BLaER1 treated with 17β-estradiol and CSF1 and Interleukin-3, amounts not matched to agents 10 nM and 100 nM (cell line): ENCODE results near the gene RASGRF1.

Experiments used
- H3K27ac ChIP-seq, 11 experiments: shearing (Covaris generic); formaldehyde crosslinking; 2 replicates each; pipeline ENCODE4 v1.8.1; 2022
- H3K27me3 ChIP-seq, 11 experiments: shearing (Covaris generic); formaldehyde crosslinking; 2 replicates each; pipeline ENCODE4 v1.8.1; 2022
- H3K36me3 ChIP-seq, 11 experiments: shearing (Covaris generic); formaldehyde crosslinking; 2 replicates each; pipeline ENCODE4 v1.8.1; 2022
- H3K4me1 ChIP-seq, 10 experiments: shearing (Covaris generic); formaldehyde crosslinking; 2 replicates each; pipeline ENCODE4 v1.8.1; 2022
- H3K4me2 ChIP-seq, 11 experiments: shearing (Covaris generic); formaldehyde crosslinking; 2 replicates each; pipeline ENCODE4 v1.8.1; 2022
- H3K4me3 ChIP-seq, 10 experiments: shearing (Covaris generic); formaldehyde crosslinking; 2 replicates each; pipeline ENCODE4 v1.8.1; 2022
- H3K9ac ChIP-seq, 11 experiments: shearing (Covaris generic); formaldehyde crosslinking; 2 replicates each; pipeline ENCODE4 v1.8.1; 2022
- H3K9me3 ChIP-seq, 11 experiments: shearing (Covaris generic); formaldehyde crosslinking; replicated peaks in 1 of 11; 2 replicates each; pipeline ENCODE4 v1.8.1; 2022
- H4K20me1 ChIP-seq, 11 experiments: shearing (Covaris generic); formaldehyde crosslinking; 2 replicates each; pipeline ENCODE4 v1.8.1; 2022
- Cebpa-rat ChIP-seq, 11 experiments: shearing (Covaris generic); IDR thresholded peaks; 2 replicates each; pipeline ENCODE4 v1.8.1; 2022

Gene RASGRF1

GRCh38 chr15:79066391-79067071 is 24.0 kb downstream of the RASGRF1 start:
- Histone ChIP-seq H3K9me3 (no peaks in the 10 kb centered on the region), H3K27ac (no peak overlapping the region; a peak in 1 of 22 replicates), H3K4me1 (peaks cover 0 to 22% (median 9%) of the 10 kb centered on the region in 10 experiments; a peak in 13 of 20 replicates), H4K20me1 (no peaks in the 10 kb centered on the region), H3K27me3 (no peaks in the 10 kb centered on the region), H3K36me3 (no peaks in the 10 kb centered on the region), H3K4me3 (no peak overlapping the region), H3K9ac (no peak overlapping the region), H3K4me2 (peak overlapping the region in 4 of 11 experiments; percentile 11 to 71 (median 28); a peak in 6 of 22 replicates)
- no peak for TF ChIP-seq Cebpa-rat (IDR thresholded peaks at IDR 0.05)

DNA sequence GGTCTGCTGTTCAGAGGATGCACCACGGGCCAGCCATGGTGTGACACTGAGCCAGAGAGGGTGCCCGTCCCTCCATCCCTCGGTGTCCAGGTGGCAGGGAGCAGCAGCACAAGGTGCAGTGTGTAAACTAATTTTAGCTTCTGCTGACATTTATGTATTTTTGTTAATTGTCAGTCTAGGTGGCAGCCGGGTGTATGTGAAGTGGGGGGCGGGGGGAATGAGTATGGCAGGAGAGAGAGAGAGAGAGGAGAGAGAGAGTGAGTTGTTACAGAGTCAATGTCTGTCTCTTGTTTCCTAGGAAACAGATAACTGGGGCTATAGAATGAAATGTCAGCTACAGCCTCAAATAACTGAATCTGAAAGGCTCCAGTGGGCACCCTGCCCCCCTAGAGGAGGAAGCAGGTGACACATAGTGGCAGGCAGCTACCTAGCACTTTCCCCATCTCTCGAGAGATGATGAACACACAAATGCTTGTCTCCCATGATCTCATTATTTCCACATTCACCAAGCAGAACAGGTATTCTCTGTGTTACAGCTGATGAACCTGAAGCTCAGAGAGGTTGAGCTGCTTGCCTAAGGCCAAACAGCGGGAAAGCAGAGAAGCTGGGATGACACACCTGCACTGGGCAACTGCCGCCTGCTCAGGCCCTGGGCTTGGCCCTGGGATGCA is 24.7 kb downstream of the RASGRF1 start:
- no peak overlapping the region for H3K4me3 ChIP-seq
- H3K27me3 ChIP-seq = no peaks in the 10 kb centered on the region
- H4K20me1 ChIP-seq = no peaks in the 10 kb centered on the region
- no peak for TF ChIP-seq Cebpa-rat (IDR thresholded peaks at IDR 0.05)
- H3K36me3 ChIP-seq = no peaks in the 10 kb centered on the region
- no peak overlapping the region for H3K27ac ChIP-seq
- H3K9me3 ChIP-seq = no peaks in the 10 kb centered on the region
- peak overlapping the region in 6 of 11 experiments; percentile 11 to 71 (median 20); a peak in 7 of 22 replicates for H3K4me2 ChIP-seq
- H3K9ac ChIP-seq = no peak overlapping the region
- peaks cover 0 to 22% (median 8%) of the 10 kb centered on the region in 10 experiments; a peak in 13 of 20 replicates for H3K4me1 ChIP-seq

DNA sequence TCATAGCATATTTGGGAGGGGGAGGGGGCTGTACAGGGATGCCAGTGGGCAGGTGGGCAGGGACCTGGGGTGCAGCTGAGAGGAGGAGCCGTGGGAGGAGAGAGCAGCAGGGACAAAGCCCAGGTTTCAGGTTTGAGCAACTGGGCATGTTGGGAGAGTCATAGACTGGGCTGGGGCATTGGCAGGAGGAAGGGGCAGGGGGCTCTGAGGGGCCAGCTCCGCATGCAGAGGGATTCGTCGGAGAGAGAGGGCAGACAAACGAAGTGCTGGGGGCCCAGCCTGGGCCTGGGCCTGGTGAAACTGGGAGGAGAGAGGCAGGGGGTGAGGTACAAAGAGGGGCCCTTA is 25.2 kb downstream of the RASGRF1 start:
- Histone ChIP-seq H3K4me2 (peak overlapping the region in 3 of 11 experiments; percentile 11 to 32 (median 15); a peak in 4 of 22 replicates), H4K20me1 (no peaks in the 10 kb centered on the region), H3K27me3 (no peaks in the 10 kb centered on the region), H3K36me3 (no peaks in the 10 kb centered on the region), H3K9me3 (no peaks in the 10 kb centered on the region), H3K9ac (no peak overlapping the region), H3K27ac (no peak overlapping the region), H3K4me3 (no peak overlapping the region), H3K4me1 (peaks cover 0 to 22% (median 8%) of the 10 kb centered on the region in 10 experiments; a peak in 13 of 20 replicates)
- TF ChIP-seq Cebpa-rat (IDR thresholded peaks at IDR 0.05) = no peak

- Histone ChIP-seq H3K27ac (no peak overlapping the region), H3K27me3 (no peaks in the 10 kb centered on the region), H3K4me2 (no peak overlapping the region), H3K9ac (no peak overlapping the region), H3K36me3 (no peaks in the 10 kb centered on the region), H3K4me1 (peaks cover 0 to 22% (median 8%) of the 10 kb centered on the region in 10 experiments; a peak in 13 of 20 replicates), H3K9me3 (no peaks in the 10 kb centered on the region), H4K20me1 (no peaks in the 10 kb centered on the region), H3K4me3 (no peak overlapping the region)
- TF ChIP-seq Cebpa-rat (IDR thresholded peaks at IDR 0.05) = no peak
Observed at GRCh38 chr15:79064496-79064895, 26.1 kb downstream of the RASGRF1 start.

DNA sequence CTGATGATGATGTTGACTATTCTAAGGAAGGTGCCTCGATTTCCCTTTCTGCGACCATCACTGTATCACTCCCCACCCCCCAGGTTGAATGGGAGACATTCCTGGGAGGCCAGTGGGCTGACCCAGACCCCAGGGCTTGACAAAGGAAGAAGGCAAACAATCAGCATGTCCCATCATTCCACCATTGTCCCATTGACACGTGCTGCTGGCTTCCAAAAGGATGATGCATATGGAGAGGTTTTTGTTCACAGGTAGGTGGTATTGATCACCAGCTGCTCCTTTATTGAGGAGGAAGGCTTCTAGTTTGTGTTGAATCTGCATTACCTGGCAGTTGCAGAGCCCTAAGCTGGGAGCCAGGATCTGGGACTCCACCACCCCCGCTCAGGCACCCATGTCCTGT is 30.4 kb downstream of the RASGRF1 start:
- H3K4me2 ChIP-seq = no peak overlapping the region
- no peak overlapping the region for H3K9ac ChIP-seq
- H3K36me3 ChIP-seq = no peaks in the 10 kb centered on the region
- H3K27ac ChIP-seq = no peak overlapping the region
- no peaks in the 10 kb centered on the region for H3K27me3 ChIP-seq
- no peak overlapping the region for H3K4me3 ChIP-seq
- H3K4me1 ChIP-seq = 0 out of 20 replicates have a peak, but pooled peaks cover 0 to under 1% (median 0%) of the 10 kb centered on the region in 10 experiments
- H4K20me1 ChIP-seq = no peaks in the 10 kb centered on the region
- H3K9me3 ChIP-seq = no peaks in the 10 kb centered on the region; a peak in 1 of 22 replicates
- TF ChIP-seq Cebpa-rat (IDR thresholded peaks at IDR 0.05) = no peak

DNA sequence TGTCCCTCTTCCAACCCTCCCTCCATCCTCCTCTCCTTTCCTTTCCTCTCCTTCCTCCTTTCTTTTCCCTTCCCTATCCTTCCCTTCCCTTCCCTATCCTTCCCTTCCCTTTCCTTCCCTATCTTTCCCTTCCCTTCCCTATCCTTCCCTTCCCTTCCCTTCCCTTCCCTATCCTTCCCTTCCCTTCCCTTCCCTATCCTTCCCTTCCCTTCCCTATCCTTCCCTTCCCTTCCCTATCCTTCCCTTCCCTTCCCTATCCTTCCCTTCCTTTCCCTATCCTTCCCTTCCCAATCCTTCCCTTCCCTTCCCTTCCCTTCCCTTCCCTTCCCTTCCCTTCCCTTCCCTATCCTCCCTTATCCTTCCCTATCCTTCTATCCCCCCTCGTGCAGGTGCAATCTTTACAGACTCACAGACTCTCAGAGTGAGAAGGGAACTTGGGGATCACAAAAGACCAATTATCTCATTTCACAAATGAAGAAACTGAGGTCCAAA is 31.5 kb downstream of the RASGRF1 start:
- Histone ChIP-seq H3K27me3 (no peaks in the 10 kb centered on the region), H3K4me2 (no peak overlapping the region), H3K9me3 (peaks cover 0 to 4% (median 0%) of the 10 kb centered on the region in 11 experiments; a peak in 2 of 22 replicates)

DNA sequence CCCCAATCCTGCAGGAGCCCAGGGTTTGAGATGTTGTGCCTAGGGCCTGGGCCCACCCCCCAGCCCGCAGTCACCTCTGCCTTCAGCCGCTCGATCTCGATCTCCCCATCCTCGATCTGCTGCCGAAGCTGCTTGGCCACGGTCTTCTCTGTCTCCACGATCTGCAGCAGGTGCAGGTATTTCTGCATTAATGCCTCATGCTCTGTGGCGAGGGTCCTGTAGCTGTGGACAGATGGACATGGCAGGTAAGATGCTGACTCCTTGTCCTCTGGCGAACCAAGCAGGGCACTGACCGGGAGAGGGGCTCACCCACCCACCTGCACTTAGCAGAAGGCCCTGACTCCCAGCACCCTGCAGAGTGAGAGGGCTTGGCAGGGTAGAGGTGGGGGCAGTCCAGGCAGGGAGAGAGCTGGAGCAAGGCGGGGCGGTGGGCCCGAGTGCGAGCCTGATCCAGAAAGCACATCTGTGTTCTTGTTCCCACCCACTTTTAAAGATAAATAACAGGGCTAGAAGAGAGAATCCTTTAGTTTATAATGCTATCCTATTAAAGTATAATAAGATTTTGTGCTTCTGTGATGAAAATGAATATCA is 32.2 kb downstream of the RASGRF1 start:
- H3K4me1 ChIP-seq = no peaks in the 10 kb centered on the region
- H3K4me2 ChIP-seq = no peak overlapping the region
- no peak for TF ChIP-seq Cebpa-rat (IDR thresholded peaks at IDR 0.05)
- H3K4me3 ChIP-seq = no peak overlapping the region
- no peaks in the 10 kb centered on the region for H4K20me1 ChIP-seq
- H3K27ac ChIP-seq = no peak overlapping the region
- peaks cover 0 to 4% (median 0%) of the 10 kb centered on the region in 11 experiments; a peak in 2 of 22 replicates for H3K9me3 ChIP-seq
- no peak overlapping the region for H3K9ac ChIP-seq
- H3K36me3 ChIP-seq = no peaks in the 10 kb centered on the region
- H3K27me3 ChIP-seq = no peaks in the 10 kb centered on the region

More for the DNA sequence above, 31.5 kb downstream of the RASGRF1 start:
- Histone ChIP-seq H3K4me3 (no peak overlapping the region), H3K4me1 (no peaks in the 10 kb centered on the region), H3K27ac (no peak overlapping the region), H4K20me1 (no peaks in the 10 kb centered on the region), H3K36me3 (no peaks in the 10 kb centered on the region), H3K9ac (no peak overlapping the region)
- no peak for TF ChIP-seq Cebpa-rat (IDR thresholded peaks at IDR 0.05)

- Histone ChIP-seq H3K4me3 (no peak overlapping the region), H4K20me1 (no peaks in the 10 kb centered on the region), H3K4me2 (no peak overlapping the region), H3K9me3 (peaks cover 0 to 4% (median 0%) of the 10 kb centered on the region in 11 experiments; a peak in 2 of 22 replicates), H3K36me3 (no peaks in the 10 kb centered on the region), H3K27me3 (peaks cover 0 to under 1% (median 0%) of the 10 kb centered on the region in 11 experiments; a peak in 1 of 22 replicates), H3K9ac (no peak overlapping the region), H3K4me1 (peaks cover 0 to 9% (median 7%) of the 10 kb centered on the region in 10 experiments; a peak in 15 of 20 replicates), H3K27ac (no peak overlapping the region)
- no peak for TF ChIP-seq Cebpa-rat (IDR thresholded peaks at IDR 0.05)
Observed at GRCh38 chr15:79057050-79057449, 33.5 kb downstream of the RASGRF1 start.

GRCh38 chr15:79054350-79054749 is 36.2 kb downstream of the RASGRF1 start:
- Histone ChIP-seq H4K20me1 (no peaks in the 10 kb centered on the region; a peak in 1 of 22 replicates), H3K27me3 (peaks cover 0 to 7% (median 0%) of the 10 kb centered on the region in 11 experiments; a peak in 3 of 22 replicates), H3K9me3 (peaks cover 0 to 4% (median 0%) of the 10 kb centered on the region in 11 experiments; a peak in 2 of 22 replicates), H3K9ac (no peak overlapping the region), H3K4me3 (no peak overlapping the region), H3K4me2 (no peak overlapping the region), H3K36me3 (no peaks in the 10 kb centered on the region), H3K27ac (no peak overlapping the region), H3K4me1 (peaks cover 12 to 36% (median 28%) of the 10 kb centered on the region in 10 experiments; a peak in 19 of 20 replicates)
- no peak for TF ChIP-seq Cebpa-rat (IDR thresholded peaks at IDR 0.05)
